Measurements from ENCODE around the gene GZMM.

Gene GZMM

GRCh38 chr19:533364-534058 lies 10.3 kb upstream of the GZMM start:
- DNase-seq (ENCODE audit: low read depth in 3 of 3, low spot score in 1 of 3), result no peak

GRCh38 chr19:534088-534487 lies 9.8 kb upstream of the GZMM start:
- no peak for DNase-seq (ENCODE audit: low read depth in 3 of 3, low spot score in 1 of 3)

- no peak for DNase-seq (ENCODE audit: low read depth in 3 of 3, low spot score in 1 of 3)
Observed at GRCh38 chr19:535017-535835, 8.6 kb upstream of the GZMM start.

DNA sequence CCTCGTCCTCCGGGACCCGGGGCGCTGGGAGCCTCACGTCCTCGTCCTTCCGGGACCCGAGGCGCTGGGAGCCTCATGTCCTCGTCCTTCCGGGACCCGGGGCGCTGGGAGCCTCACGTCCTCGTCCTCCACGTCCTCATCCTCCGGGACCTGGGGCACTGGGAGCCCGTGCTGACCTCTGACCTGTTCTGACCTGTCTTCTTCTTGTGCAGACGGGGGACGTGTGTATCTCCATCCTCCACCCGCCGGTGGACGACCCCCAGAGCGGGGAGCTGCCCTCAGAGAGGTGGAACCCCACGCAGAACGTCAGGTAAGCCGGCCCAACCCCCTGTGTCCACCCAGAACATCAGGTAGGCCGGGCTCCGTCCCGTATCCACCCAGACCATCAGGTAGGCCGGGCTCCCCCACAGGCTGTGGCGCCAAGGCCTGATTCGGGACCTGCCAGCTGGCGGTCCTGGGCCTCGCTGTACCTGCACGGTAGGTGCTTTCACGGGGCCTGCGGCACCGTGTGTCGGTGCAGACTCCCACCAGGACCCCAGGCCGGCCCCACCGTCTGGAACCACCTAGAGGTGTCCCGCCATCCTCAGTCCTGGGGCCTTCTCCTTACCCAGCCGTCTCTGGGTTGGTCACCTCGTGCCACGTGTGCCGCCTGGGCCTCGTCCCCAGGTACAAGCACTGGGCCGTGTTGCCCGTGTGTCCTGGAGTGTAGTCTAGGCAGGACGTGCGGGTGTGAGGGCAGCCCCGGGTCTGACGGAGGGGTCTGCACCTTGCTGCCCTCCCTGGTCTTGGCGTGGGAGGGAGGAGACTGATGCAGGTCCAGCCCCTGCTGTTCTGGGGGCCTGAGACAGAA lies 7.6 kb upstream of the GZMM start:
- no peak for DNase-seq (ENCODE audit: low read depth in 3 of 3, low spot score in 1 of 3)

DNA sequence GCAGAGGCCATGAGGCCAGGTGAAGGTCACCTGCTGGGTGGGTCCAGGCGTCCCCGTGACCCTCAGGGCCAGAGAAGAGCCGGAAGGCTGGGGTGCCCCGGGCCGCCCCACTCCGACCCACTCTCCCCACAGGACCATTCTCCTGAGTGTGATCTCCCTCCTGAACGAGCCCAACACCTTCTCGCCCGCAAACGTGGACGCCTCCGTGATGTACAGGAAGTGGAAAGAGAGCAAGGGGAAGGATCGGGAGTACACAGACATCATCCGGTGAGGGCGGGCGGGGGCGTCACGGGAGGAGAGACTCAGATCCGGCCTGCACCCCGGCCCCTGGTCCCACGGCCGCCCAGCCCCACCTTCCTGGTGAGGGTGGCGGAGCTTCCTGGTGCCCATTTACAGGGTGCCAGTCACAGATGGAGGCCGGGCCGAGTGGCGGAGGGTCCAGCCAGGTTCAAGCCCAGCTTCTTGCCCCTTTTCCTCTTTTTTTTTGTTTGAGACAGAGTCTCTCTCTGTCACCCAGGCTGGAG lies 6.9 kb upstream of the GZMM start:
- no peak for DNase-seq (ENCODE audit: low read depth in 3 of 3, low spot score in 1 of 3)

GRCh38 chr19:538641-539428 lies 5.0 kb upstream of the GZMM start:
- DNase-seq (ENCODE audit: low read depth in 3 of 3, low spot score in 1 of 3), result no peak

DNA sequence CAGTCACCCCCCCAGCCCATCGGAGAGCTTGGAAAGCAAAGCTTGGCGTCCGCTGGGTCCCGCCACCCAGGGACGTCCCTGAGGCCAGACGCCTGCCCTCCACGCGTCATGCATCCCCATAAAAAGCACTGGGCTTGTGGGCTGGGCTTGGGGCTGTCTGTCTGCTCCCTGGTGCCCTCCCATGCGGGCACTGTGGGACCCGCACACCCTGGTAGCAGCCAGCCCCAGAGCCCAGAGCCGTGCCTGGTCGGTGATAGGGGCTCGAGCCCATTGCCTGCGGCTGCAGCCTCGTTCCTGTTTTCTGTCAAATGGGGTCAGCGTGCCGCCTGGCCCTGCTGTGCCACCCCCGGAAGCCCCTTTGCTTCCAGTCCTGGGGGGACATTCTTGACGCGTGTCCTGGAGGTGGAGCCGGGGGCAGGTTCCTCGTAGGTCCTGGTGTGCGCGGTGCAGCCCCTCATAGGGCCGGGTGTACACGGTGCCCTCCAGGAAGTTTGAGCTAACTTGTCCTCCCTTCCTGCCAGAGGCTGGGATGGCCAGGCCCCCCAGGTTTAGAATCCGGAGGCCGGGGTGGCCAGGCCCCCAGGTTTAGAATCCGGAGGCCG lies 4.3 kb upstream of the GZMM start:
- no peak for DNase-seq (ENCODE audit: low read depth in 3 of 3, low spot score in 1 of 3)

DNA sequence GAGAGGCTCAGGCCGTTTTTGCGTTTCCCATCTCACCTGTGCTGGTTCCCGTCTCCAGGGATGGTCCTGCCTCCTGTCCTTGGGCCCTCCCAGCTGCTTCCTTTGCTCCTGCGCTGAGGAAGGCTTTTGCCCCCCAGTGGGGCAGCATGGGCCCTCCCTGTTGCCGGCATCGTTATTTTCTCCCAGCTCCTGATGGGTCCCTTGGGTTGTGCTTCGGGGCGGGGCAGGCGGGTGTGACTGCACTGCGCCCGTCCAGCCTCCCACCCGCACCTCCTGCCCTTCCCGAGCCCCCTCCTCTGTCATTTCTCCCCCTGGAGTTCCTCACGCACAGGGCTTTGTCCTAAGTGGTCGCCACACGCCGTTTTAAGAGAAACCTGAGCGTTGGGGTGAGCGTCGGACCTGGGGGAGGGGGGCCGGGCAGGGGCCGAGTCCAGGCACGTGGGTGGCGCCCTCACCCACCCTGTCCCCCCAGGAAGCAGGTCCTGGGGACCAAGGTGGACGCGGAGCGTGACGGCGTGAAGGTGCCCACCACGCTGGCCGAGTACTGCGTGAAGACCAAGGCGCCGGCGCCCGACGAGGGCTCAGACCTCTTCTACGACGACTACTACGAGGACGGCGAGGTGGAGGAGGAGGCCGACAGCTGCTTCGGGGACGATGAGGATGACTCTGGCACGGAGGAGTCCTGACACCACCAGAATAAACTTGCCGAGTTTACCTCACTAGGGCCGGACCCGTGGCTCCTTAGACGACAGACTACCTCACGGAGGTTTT lies 2.8 kb upstream of the GZMM start:
- no peak for DNase-seq (ENCODE audit: low read depth in 3 of 3, low spot score in 1 of 3)

DNA sequence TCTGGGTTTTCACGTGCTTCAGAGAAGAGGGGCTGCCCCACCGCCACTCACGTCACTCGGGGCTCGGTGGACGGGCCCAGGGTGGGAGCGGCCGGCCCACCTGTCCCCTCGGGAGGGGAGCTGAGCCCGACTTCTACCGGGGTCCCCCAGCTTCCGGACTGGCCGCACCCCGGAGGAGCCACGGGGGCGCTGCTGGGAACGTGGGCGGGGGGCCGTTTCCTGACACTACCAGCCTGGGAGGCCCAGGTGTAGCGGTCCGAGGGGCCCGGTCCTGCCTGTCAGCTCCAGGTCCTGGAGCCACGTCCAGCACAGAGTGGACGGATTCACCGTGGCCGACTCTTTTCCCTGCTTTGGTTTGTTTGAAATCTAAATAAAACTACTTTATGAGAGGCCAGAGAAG lies 2.2 kb upstream of the GZMM start:
- no peak for DNase-seq (ENCODE audit: low read depth in 3 of 3, low spot score in 1 of 3)

GRCh38 chr19:542173-542866 lies 1.5 kb upstream of the GZMM start:
- DNase-seq (ENCODE audit: low read depth in 3 of 3, low spot score in 1 of 3), result no peak

DNA sequence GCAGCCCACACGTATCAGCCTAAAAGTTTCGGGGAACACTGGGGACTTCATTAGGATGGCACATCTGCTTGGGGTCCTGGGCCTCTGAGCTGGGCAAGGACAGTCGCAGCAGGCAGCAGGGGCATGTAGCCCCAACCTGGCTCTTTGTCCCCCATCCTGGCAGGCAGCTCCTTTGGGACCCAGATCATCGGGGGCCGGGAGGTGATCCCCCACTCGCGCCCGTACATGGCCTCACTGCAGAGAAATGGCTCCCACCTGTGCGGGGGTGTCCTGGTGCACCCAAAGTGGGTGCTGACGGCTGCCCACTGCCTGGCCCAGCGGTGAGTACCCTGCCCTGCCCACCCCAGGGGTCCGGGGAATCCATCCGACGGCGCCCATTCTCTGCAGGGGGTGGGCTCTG lies 3.3 kb downstream of the GZMM start:
- no peak for DNase-seq (ENCODE audit: low read depth in 3 of 3, low spot score in 1 of 3)

DNA sequence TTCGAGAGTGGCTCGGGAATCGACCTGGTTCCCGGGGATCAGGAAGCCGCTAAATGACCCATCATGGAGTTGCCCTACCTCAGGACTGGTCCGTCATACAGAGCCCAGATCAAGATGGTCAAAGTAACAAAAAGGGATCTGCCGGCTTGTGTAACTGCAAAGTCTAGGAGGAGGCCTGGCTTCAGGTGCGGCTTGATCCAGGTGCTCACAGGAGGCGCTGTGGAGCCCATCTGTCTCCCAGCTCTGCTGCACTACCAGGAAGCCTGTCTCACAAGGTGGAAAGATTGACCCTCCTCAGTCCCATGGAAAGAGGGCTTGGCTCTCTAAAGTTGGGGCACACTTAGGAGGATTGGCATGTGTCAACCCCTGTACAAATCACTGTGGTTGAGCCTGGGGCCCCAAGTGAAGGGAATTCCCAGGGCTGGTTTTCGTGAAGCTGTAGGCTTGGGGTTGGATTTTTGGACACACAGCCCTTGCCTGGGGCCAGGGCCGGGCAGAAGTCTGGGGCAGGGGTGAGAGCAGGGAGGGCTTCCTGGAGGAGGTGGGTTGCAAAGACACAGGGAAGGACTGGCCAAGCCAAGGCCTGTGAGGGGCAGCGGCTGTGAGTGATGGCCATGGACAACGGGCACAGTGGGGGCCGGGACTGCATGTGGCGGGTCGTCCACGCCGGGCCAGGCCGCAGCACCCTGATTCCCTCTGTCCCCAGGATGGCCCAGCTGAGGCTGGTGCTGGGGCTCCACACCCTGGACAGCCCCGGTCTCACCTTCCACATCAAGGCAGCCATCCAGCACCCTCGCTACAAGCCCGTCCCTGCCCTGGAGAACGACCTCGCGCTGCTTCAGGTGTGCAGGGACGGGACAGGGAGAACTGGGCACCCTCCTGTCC lies 4.2 kb downstream of the GZMM start:
- DNase-seq (ENCODE audit: low read depth in 3 of 3, low spot score in 1 of 3), result no peak

- DNase-seq (ENCODE audit: low read depth in 3 of 3, low spot score in 1 of 3), result no peak
Observed at GRCh38 chr19:548886-549830, 5.3 kb downstream of the GZMM start.

GRCh38 chr19:554817-555216 lies 11.0 kb downstream of the GZMM start:
- DNase-seq (ENCODE audit: low read depth in 3 of 3, low spot score in 1 of 3), result no peak

DNA sequence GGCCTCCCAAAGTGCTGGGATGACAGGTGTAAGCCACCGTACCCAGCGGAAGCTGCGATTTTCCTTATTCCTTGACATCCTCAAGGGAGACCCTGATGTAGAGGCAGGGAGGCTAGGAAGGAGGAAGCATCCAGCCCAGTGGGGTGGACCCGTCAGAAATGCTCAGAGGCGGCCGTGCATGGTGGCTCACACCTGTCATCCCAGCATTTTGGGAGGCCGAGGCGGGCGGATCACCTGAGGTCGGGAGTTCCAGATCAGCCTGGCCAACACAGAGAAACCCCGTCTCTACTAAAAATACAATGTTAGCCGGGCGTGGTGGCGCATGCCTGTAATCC lies 11.6 kb downstream of the GZMM start:
- no peak for DNase-seq (ENCODE audit: low read depth in 3 of 3, low spot score in 1 of 3)

DNA sequence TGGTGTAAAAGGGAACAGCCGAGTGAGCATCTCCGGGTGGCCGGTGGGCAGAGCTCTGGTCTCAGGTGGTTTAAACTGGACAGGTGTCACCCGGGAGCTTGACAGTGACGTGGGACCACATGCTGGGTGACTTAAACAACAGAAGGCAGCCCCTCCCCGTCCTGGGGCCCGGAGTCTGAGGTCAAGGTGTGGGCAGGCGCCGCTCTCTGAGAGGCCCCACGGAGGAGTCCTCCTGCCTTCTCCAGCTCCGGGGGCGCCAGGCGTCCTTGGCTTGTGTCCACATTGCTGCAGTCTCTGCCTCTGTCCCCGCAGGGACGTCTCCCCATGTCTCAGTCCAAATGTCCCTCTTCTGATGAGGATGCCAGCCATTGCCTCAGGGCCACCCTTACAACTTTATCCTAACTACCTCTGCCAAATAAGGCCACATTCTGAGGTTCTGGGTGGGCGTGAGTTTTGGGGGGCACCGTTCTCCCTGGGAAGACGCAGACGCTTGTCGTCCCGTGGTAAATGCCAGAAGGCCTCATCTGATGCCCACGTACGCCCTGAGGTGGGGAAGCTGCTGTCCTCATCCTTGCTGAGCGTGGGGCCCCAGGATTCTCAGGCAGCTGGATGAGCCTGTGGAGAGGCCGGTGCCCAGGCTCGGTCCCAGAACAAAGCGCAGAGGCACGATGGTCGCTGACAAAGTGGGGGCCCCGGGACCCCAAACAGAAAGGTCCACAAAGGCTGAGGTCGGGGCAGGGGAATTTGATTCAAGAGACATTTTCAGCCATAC lies 12.9 kb downstream of the GZMM start:
- DNase-seq (ENCODE audit: low read depth in 3 of 3, low spot score in 1 of 3), result no peak
